GM06990 (cell line): ENCODE measurements around the gene ARAF.
A peak's percentile ranks its signal among the peaks of the same experiment; 100 is the strongest.

Source experiments
- DNase-seq: peaks from one replicate; pipeline ENCODE4 v3.0.0-alpha.2; 2011; ENCODE audit not compliant: insufficient read length; ENCODE audit errors: extremely low read depth
- H3K27me3 ChIP-seq: replicated peaks from 2 replicates; pipeline ENCODE4 v1.6.0; 2011; ENCODE audit warnings: low read length; ENCODE audit not compliant: control insufficient read depth, insufficient read depth
- H3K36me3 ChIP-seq: 2 replicates; pipeline ENCODE4 v1.5.1; 2011; ENCODE audit warnings: low read length; ENCODE audit not compliant: control insufficient read depth, insufficient read depth
- H3K4me3 ChIP-seq: replicated peaks from 2 replicates; pipeline ENCODE4 v1.5.1; 2011; ENCODE audit warnings: low read depth, mild to moderate bottlenecking, control low read depth, low read length
- TF ChIP-seq, protein P1 (sequence below): IDR thresholded peaks from 2 replicates; pipeline ENCODE4 v1.5.1; 2011; ENCODE audit warnings: low read length, control low read depth, mild to moderate bottlenecking, inconsistent platforms; ENCODE audit not compliant: insufficient read depth, poor library complexity, severe bottlenecking

The ARAF gene

DNA sequence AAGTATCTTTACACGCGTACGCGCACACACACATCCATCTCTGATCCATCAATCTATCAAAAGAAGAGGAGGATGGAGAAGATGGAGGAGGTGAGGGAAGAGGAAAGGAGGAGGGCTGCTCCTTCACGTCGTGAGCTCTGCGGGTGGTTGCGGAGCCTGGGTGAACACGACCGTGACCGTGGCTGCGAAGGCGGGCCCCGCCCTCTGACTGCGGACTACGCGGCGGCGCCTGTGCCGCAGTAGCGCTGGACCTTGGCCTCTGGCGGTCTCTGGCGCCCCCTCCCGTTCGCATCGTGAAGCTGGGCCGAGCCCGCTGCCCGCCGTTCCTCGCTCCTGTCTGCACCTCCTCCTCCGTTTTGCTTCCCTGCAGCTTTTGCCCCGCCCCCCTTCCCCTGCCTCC, 37.7 kb upstream of the ARAF start:
- H3K4me3 ChIP-seq = peak overlapping the region; percentile 62
- no peaks in the 10 kb centered on the region for H3K27me3 ChIP-seq
- no peaks in the 10 kb centered on the region for H3K36me3 ChIP-seq
- peak; percentile 85 for DNase-seq
- TF ChIP-seq, protein P1, sequence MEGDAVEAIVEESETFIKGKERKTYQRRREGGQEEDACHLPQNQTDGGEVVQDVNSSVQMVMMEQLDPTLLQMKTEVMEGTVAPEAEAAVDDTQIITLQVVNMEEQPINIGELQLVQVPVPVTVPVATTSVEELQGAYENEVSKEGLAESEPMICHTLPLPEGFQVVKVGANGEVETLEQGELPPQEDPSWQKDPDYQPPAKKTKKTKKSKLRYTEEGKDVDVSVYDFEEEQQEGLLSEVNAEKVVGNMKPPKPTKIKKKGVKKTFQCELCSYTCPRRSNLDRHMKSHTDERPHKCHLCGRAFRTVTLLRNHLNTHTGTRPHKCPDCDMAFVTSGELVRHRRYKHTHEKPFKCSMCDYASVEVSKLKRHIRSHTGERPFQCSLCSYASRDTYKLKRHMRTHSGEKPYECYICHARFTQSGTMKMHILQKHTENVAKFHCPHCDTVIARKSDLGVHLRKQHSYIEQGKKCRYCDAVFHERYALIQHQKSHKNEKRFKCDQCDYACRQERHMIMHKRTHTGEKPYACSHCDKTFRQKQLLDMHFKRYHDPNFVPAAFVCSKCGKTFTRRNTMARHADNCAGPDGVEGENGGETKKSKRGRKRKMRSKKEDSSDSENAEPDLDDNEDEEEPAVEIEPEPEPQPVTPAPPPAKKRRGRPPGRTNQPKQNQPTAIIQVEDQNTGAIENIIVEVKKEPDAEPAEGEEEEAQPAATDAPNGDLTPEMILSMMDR = peak; percentile 64

DNA sequence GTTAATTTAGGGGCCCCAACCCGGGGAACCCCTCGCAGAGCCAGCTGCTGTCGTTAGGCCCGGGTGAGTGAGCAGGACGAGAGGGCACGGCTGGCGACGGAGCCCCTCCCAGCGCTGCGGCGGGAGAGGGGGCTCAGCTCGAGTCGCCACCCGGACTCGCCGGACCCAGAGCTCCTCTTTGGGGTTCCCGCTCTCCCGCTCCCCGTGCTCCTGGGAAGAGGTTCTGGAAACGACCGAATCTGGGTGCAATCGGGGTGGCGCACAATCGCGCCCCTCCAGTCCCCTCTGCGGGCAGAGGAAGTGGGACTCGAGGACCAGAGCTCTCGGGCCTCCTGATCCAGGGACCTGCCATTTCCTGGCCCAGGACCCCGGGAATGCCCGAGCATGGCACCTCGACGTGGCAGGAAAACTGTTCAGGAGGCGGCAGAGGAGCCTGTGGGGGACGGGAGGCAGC, 37.3 kb upstream of the ARAF start:
- Histone ChIP-seq H3K4me3 (peak overlapping the region; percentile 62), H3K36me3 (no peaks in the 10 kb centered on the region), H3K27me3 (no peaks in the 10 kb centered on the region)
- DNase-seq = no peak
- TF ChIP-seq, protein P1 = no peak

DNA sequence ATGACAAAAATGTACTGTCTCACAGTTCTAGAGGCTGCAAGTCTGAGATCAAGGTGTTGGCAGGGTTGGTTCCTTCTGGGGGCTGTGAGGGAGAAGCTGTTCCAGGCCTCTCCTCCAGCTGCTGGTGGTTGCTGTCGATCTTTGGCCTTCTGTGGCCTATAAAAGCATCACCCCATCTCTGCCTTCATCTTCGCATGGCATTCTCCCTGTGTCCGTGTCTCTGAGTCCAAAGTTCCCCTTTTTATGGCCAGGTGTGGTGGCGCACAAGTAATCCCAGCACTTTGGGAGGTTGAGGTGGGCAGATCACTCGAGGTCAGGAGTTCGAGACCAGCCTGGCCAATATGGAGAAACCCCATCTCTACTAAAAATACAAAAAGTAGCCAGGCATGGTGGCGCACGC, 31.5 kb upstream of the ARAF start:
- no peak for DNase-seq
- Histone ChIP-seq H3K36me3 (no peaks in the 10 kb centered on the region), H3K4me3 (no peak overlapping the region), H3K27me3 (no peaks in the 10 kb centered on the region)
- TF ChIP-seq, protein P1 = no peak

DNA sequence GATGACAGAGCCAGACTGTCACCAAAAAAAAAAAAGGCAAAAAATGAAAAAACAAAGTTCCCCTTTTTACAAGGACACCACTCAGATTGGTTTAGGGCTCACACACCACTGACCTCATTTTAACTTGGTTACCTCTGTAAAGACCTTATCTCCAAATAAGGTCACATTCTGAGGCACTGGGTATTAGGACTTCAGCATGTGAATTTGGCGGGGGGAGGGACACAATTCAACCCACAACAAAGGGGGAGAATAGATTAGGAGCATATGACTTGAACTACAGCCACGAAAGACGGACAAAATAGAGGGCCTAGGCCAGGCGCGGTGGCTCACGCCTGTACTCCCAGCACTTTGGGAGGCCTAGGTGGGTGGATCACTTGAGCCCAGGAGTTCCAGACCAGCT, 31.0 kb upstream of the ARAF start:
- DNase-seq = peak; percentile 41
- no peak overlapping the region for H3K4me3 ChIP-seq

DNA sequence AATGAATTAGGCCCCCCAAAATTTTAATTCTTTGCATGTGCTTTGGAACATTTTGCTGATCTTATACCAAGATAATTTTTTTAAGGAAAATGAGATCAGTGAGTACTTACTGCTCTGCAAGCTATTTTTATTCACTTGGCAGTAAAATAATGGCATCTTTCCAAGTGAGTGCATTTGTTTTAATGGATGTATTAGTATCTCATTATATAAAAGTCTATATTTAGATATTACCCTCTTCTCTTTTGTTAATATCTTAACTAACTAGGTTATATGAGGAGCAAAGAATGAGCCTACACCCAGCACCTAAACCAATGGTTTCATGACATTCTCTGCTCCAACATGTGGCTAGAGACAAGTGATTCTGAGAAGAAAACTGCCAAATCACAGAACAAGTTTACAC, 21.1 kb upstream of the ARAF start:
- Histone ChIP-seq H3K36me3 (no peaks in the 10 kb centered on the region), H3K27me3 (no peaks in the 10 kb centered on the region), H3K4me3 (no peak overlapping the region)
- TF ChIP-seq, protein P1 = no peak
- DNase-seq = no peak

More for the DNA sequence above, 31.0 kb upstream of the ARAF start:
- TF ChIP-seq, protein P1 = no peak
- Histone ChIP-seq H3K36me3 (no peaks in the 10 kb centered on the region), H3K27me3 (no peaks in the 10 kb centered on the region)
